ENCODE results near the gene ADCYAP1.

DNA sequence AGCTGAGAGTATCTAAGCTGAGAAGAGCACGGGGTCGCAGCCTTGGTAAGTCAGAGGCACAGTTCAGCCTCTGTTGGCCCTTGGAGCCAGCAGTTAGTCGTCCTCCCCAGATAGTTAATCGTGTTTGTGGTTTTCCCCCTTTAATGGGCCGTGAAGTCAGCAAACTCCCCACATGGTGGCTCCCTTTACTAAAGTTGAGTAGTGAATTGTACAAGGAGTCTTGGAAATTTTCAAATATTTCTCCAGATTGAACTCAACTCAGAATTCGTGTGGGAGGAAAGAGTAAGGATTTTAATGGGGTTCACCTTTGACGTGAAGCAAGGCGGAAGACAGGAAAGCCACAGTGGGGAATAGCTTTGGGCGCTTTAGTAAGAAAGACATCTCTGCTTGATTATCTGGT, 2.4 kb upstream of the ADCYAP1 start:
- TF ChIP-seq, protein P1, sequence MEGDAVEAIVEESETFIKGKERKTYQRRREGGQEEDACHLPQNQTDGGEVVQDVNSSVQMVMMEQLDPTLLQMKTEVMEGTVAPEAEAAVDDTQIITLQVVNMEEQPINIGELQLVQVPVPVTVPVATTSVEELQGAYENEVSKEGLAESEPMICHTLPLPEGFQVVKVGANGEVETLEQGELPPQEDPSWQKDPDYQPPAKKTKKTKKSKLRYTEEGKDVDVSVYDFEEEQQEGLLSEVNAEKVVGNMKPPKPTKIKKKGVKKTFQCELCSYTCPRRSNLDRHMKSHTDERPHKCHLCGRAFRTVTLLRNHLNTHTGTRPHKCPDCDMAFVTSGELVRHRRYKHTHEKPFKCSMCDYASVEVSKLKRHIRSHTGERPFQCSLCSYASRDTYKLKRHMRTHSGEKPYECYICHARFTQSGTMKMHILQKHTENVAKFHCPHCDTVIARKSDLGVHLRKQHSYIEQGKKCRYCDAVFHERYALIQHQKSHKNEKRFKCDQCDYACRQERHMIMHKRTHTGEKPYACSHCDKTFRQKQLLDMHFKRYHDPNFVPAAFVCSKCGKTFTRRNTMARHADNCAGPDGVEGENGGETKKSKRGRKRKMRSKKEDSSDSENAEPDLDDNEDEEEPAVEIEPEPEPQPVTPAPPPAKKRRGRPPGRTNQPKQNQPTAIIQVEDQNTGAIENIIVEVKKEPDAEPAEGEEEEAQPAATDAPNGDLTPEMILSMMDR (IDR thresholded peaks at IDR 0.05): no peak
- TF ChIP-seq POLR2A (IDR thresholded peaks at IDR 0.05) (no peak), POLR2AphosphoS5 (IDR thresholded peaks at IDR 0.05) (no peak)

All from upper lobe of left lung (tissue), 4 donors.